GF-D8 (cell line): ENCODE results near the gene GPS2.
"Not testable (repeated sequence)": the region's sequence is repeated elsewhere in the genome, so short reads cannot be mapped to it uniquely, and the experiment has no call there.

Experiments used
- DNase-seq: peaks from one replicate; lab custom pipeline; 2025; lab: John Stamatoyannopoulos, UW

The GPS2 gene

DNA sequence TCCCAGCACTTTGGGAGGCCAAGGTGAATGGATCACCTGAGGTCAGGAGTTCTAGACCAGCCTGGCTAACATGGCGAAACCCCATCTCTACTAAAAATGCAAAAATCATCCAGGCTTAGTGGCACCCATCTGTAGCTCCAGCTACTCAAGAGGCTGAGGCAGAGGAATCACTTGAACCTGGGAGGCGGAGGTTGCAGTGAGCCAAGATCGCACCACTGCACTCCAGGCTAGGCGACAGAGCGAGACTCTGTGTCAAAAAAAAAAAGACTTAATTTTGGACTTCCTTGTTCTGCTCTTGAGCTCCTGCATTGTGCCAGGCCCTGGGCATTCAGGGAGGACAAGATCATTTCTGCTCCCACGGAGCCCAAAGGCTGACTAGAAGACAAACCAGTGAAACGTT lies 22.4 kb upstream of the GPS2 start:
- DNase-seq, result not testable (repeated sequence)

- peak; percentile 12 for DNase-seq
These were observed 21.3 kb upstream of the GPS2 start, which contains the start of gene ACAP1 for GRCh38 chr17:7336240-7337175. Gene ACAP1 (plus strand): TSS chr17:7336529. CDS start chr17:7336735, 206 bp downstream.

DNA sequence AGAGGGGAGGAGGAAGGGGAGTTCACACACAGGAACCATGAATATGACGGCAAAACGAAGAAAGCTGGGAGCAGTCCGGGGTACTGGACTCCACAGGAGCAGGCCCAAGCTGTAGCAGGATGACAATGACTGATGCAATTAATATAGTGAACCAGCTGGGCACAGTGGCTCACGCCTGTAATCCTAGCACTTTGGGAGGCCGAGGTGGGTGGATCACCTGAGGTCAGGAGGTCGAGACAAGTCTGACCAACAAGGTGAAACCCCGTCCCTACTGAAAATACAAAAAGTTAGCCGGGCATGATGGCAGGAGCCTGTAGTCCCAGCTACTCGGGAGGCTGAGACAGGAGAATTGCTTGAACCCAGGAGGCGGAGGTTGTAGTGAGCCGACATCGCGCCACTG lies 20.6 kb upstream of the GPS2 start:
- DNase-seq, result not testable (repeated sequence)

DNA sequence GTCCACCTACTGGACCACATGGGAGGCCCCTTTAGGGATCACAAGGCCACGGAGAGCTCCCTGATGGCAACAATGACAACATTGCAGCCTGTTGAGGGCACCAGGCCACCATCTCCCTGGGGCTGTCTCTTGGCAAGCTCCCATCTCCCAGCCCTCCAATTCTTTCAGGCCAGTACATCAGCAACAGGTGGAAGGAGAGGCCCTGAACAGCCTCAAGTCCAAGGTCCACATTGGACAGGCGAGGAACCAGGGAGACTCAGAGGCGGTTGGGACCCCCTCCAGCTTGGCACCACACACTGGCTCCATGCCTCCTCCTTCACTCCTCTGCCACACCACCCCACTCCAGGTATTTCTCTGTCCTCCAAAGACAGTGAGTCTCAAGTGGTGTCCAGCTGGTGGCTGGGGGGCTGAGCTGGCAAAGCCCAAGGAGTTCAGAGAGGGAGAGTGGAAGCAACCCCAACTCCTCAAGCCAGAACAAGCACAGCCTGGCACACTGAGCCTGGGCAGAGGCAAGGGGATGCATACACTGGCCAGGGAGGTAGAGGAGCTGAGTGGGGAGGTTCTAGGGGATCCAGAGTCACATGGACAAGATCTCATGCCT lies 19.9 kb upstream of the GPS2 start:
- no peak for DNase-seq

DNA sequence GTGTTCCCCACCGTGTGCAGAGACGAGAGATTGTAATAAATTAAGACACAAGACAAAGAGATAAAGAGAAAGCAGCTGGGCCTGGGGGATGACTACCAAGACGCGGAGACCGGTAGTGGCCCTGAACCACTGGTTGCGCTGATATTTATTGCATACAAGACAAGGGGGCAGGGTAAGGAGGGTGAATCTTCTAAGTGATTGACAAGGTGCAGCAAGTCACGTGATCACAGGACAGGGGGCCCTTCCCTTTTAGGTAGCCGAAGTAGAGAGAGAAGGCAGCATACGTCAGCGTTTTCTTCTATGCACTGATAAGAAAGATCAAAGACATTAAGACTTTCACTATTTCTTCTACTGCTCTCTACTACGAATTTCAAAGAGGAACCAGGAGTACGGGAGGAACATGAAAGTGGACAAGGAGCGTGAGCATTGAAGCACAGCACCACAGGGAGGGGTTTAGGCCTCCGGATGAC lies 17.5 kb upstream of the GPS2 start:
- DNase-seq, result not testable (repeated sequence)

GRCh38 chr17:7332111-7332510 lies 17.0 kb upstream of the GPS2 start:
- DNase-seq, result no peak

GRCh38 chr17:7330638-7331015 lies 15.5 kb upstream of the GPS2 start:
- DNase-seq, result no peak

DNA sequence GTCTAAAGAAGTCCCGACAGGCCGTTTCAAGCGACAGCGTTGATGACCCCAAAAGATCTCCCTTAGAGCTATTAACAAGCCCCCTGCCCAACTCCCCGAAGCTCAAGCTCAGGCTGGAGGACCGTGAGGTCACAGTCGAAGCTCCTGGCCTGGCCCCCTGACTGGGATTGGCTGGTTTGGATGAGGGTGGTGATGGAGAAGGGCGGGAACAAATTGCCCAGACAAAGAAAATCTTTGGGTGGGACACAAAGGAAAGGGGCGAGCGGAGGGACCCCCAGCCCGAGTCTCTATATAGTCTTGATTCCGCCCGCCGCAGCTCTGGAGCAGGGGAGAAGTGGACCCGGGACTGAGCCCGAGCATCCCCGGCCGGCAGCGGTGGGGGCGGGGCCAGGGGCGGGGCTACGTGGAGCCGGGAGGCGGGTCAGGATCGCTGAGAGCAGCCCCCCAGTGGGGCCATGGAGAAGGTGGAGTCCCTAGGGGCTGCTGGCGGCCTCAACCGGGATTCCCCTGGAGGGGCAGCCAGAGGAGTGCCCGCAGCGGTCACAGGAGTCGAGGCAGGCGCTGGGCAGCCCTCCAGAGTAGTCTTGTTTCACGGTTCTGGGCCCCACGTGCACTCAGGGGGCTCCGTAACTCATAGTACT lies 15.0 kb upstream of the GPS2 start:
- peak; percentile 17 for DNase-seq

DNA sequence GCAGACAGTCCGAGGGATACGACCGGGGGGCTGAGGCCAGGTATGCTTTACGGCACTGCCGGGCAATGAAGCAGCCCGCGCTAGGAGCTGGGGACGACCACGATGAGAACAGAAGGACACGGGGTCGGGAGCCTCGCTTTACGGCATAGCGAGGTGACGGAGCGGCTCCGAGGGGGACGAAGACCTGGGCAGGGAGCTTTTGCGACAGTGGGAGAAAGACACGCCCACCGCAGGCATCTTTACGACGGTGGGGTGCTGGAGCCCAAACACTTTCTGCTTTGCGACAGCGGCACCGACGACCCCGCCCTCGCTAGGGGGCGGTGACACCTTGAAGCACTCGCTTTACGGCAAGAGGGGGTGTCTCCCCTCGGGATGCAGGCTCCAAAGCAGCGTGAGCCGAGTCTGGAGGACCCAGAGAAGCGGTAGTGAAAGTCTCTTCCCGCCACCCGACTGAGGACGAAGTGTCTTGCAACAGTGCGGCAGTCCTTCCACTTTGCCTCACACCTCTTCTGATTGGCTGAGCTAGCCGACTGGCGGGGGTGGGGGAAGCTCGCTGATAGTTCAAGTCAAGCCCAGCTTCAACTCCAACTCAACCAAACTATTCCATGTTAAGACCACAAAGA lies 14.3 kb upstream of the GPS2 start:
- DNase-seq, result peak; percentile 82

- no peak for DNase-seq
These were observed 13.7 kb upstream of the GPS2 start, which contains the start of gene NEURL4 for GRCh38 chr17:7328840-7329373. Gene NEURL4 (minus strand): TSS chr17:7329335. CDS start chr17:7329312, 23 bp downstream.

GRCh38 chr17:7328009-7328408 lies 12.8 kb upstream of the GPS2 start:
- no peak for DNase-seq

DNA sequence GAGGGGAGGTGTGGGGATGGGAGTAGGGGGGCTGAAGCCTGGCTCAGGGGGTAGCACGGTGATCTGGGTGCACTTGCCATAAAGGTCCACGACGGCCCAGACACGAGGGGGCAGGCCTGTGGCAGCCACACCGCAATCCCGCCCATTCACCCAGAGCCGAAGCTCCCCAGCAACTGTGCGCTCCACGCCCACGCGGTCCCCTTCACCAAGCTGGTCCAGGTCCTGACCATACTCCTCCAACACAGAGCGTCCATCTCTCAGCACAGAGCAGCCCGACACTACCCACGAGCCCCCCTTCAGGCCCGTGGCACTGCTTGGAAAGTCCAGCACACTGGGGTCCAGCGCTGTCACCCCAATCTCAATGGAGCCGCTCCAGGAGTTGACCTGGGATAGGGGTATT lies 12.3 kb upstream of the GPS2 start:
- DNase-seq, result no peak

GRCh38 chr17:7327056-7327455 lies 11.9 kb upstream of the GPS2 start:
- no peak for DNase-seq

DNA sequence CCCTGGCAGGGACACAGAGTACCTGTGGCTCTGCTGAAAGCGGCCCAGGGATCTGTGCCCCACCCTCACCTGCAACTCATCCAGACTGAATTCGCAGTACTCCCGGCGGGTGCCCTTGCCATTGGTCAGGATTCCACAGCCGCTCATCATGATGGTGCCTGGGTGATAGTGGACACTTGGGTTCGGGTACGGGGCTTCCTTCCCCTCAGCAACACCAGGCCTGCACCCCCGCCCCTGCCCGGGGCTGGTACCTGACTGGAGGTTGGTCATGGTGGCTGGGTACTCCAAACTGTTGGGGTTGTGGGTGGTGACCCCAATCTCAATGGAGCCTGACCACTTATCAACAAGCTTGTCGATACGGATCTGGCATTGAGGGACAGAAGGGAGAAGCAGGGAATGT lies 11.0 kb upstream of the GPS2 start:
- DNase-seq, result no peak

GRCh38 chr17:7325031-7325528 lies 9.9 kb upstream of the GPS2 start:
- DNase-seq, result no peak

DNA sequence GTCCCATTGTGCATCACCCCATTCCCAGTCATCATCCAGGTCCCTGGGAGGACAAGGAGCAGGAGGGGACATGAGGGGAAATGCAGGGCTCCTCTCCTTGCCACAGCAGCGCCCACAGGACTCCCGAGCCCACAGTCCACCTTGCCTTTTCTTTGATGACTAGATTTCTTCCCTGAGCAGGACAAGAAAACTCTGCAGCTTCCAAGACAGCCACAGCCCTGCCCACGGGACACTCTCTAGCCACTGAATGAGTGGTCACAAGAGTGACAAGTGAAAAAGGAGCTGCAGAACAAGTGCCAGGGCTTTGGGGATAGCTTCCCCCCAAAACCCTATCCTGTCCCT lies 9.2 kb upstream of the GPS2 start:
- DNase-seq, result no peak

DNA sequence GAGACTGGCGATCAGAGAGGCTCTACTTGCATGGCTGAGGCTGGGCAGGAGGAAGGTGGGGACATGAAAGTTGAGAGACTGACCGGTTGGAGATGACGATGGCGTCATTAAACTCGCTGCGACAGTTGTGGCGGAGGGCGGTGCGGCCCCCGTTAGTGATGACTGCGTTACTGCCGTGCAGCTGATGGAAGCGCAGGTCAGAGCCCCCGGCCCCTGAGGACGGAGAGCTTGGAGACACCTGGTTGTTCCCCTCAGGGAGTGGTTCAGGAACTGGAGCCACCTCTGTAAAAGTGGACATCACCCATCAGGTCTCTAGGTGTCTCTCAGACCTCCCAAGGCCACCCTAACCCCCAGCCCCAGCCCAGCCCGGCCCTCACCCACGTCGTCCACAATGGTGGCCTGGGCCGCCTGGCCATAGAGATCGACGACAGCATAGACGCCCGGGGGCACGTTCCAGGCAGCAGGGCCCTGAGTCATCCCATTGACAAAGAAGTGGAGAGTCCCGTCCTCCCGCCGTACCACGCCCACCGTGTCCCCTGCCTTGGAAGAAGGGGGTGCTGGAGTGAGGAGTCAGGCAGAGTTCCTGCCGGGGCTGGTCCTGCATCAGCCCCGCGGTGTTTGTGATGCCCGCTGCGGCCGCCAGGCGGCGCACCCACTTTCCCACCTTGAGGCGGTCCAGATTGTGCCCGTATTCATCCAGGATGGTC lies 8.7 kb upstream of the GPS2 start:
- DNase-seq, result no peak

- no peak for DNase-seq
These were observed 7.5 kb upstream of the GPS2 start for GRCh38 chr17:7322520-7323194.

DNA sequence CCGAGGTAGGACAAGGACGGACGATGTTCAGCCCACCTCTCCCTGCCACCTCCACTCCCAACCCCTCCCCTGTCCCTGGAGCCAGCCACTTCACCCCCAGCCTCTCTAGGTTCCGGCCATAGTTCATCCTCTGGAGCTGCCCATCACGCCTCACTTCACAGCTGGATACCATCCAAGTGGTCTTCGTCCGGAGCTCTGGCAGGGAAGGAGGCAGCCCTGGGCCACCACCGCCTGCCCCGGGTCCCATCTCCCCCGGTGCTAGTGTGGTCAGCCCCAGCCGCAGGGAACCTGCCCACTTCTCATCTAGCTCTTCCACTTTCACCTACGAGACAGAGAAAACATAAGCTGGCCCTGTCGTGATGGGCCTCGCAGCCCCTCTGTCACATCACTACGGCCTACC lies 6.3 kb upstream of the GPS2 start:
- no peak for DNase-seq

GRCh38 chr17:7318121-7318860 lies 3.1 kb upstream of the GPS2 start:
- no peak for DNase-seq
